Endothelial cell of umbilical vein (primary cell): ENCODE results near the gene KRTAP6-1. TPM values are rescaled to one million over a fixed set of nuclear protein-coding genes. Genes with fewer than 3 reads are reported as not detected.

ENCODE experiments used
- BruUV-seq: library from RNA; stranded (reverse); fragments of 400-500 nt; replicated peaks from 2 replicates; lab custom pipeline; 2021; lab: Mats Ljungman, UMichigan
- CTCF ChIA-PET: fragments of 300-600, 350-600 bp; sonication (Branson Sonifier 250); formaldehyde crosslinking; loops from one replicate; lab custom pipeline; 2021; ENCODE audit warnings: antibody characterized with exemption, inconsistent platforms; lab: Charles Lee
- POLR2A ChIA-PET: fragments of 300-600, 350-600 bp; sonication (Branson Sonifier 250); formaldehyde crosslinking; loops from one replicate; lab custom pipeline; 2021; ENCODE audit warnings: antibody characterized with exemption, inconsistent platforms; lab: Charles Lee
- DNase-seq: peaks from one replicate; pipeline ENCODE4 v3.0.0-alpha.2; 2011; ENCODE audit warnings: low read depth, low spot score
- FAIRE-seq: peaks from 2 replicates; lab custom pipeline; 2011; peaks lifted over from hg19 to GRCh38; lab: Jason Lieb, UNC
- H2AFZ ChIP-seq: 2 replicates; pipeline ENCODE4 v1.6.0; 2012; ENCODE audit warnings: low read depth, low read length, control low read depth, inconsistent platforms
- H3K27ac ChIP-seq: 2 replicates; pipeline ENCODE4 v1.5.1; 2011; ENCODE audit warnings: low read depth, mild to moderate bottlenecking, control low read depth, low read length, moderate library complexity; ENCODE audit not compliant: insufficient read depth
- H3K27me3 ChIP-seq, 2 experiments: 2 replicates each; pipeline versions ENCODE4 v1.6.0 to v1.6.1; 2011; ENCODE audit warnings: low read length in 2 of 2, mixed read lengths in 1 of 2; ENCODE audit not compliant: control insufficient read depth in 2 of 2, insufficient read depth in 2 of 2
- H3K36me3 ChIP-seq, 2 experiments: 2 replicates in 1 of 2; 3 replicates in 1 of 2; pipeline ENCODE4 v1.5.1; 2011; ENCODE audit warnings: low read length in 2 of 2, mild to moderate bottlenecking in 1 of 2, moderate library complexity in 1 of 2; ENCODE audit not compliant: control insufficient read depth in 2 of 2, insufficient read depth in 2 of 2; ENCODE audit errors: extremely low read depth in 1 of 2
- H3K4me1 ChIP-seq: 3 replicates; pipeline ENCODE4 v1.5.1; 2011; ENCODE audit warnings: mild to moderate bottlenecking, low read length; ENCODE audit not compliant: control insufficient read depth, insufficient read depth; ENCODE audit errors: extremely low read depth
- H3K4me2 ChIP-seq: 2 replicates; pipeline ENCODE4 v1.6.1; 2011; ENCODE audit warnings: low read length, control low read depth, mixed read lengths; ENCODE audit not compliant: insufficient read depth
- H3K4me3 ChIP-seq, 3 experiments: fragments of 200-600 bp in 1 of 3; sonication (generic), shearing (Covaris generic) in 1 of 3; replicated peaks in 1 of 3; 2 replicates each; pipeline ENCODE4 v1.5.1; 2011 to 2016; ENCODE audit warnings: control low read depth in 3 of 3, low read length in 3 of 3, mild to moderate bottlenecking in 2 of 3, inconsistent platforms in 1 of 3, low read depth in 1 of 3, moderate library complexity in 1 of 3; ENCODE audit not compliant: insufficient read depth in 1 of 3
- H3K79me2 ChIP-seq: 2 replicates; pipeline ENCODE4 v1.6.0; 2012; ENCODE audit warnings: low read length, inconsistent platforms; ENCODE audit not compliant: control insufficient read depth, insufficient read depth
- H3K9ac ChIP-seq: replicated peaks from 2 replicates; pipeline ENCODE3; 2011; ENCODE audit warnings: low read length, control low read depth; ENCODE audit not compliant: insufficient read depth; ENCODE audit errors: extremely low read depth
- H3K9me1 ChIP-seq: replicated peaks from 3 replicates; pipeline ENCODE4 v1.6.0; 2011; ENCODE audit warnings: mild to moderate bottlenecking, low read length; ENCODE audit not compliant: control insufficient read depth, insufficient read depth; ENCODE audit errors: extremely low read depth
- H3K9me3 ChIP-seq: replicated peaks from 2 replicates; pipeline ENCODE4 v1.5.1; 2012; ENCODE audit warnings: low read length, inconsistent platforms; ENCODE audit not compliant: control insufficient read depth, insufficient read depth
- H4K20me1 ChIP-seq: replicated peaks from 2 replicates; pipeline ENCODE3; 2011; ENCODE audit warnings: mild to moderate bottlenecking, low read length; ENCODE audit not compliant: control insufficient read depth, insufficient read depth; ENCODE audit errors: extremely low read depth
- CTCF ChIP-seq, 2 donors: IDR thresholded peaks; 1 replicate in 1 of 2; 2 replicates in 1 of 2; pipeline ENCODE4 v1.5.1; 2011; ENCODE audit warnings: low read length in 2 of 2, mild to moderate bottlenecking in 2 of 2, moderate library complexity in 2 of 2, control low read depth in 1 of 2, inconsistent platforms in 1 of 2, low read depth in 1 of 2; ENCODE audit not compliant: insufficient read depth in 1 of 2; ENCODE audit errors: extremely low read depth in 1 of 2
- EZH2 ChIP-seq: IDR thresholded peaks from 2 replicates; pipeline ENCODE4 v1.6.1; 2012; ENCODE audit warnings: borderline replicate concordance, low read depth, mild to moderate bottlenecking, moderate library complexity, low read length, inconsistent platforms; ENCODE audit not compliant: severe bottlenecking
- FOS ChIP-seq: IDR thresholded peaks from 2 replicates; pipeline ENCODE4 v1.6.1; 2011; ENCODE audit warnings: mild to moderate bottlenecking, low read length, moderate library complexity, borderline replicate concordance; ENCODE audit not compliant: insufficient read depth
- GATA2 ChIP-seq: IDR thresholded peaks from 2 replicates; pipeline ENCODE4 v1.7.0; 2011; ENCODE audit warnings: low read depth, mild to moderate bottlenecking, moderate library complexity, mixed read lengths, low read length; ENCODE audit not compliant: insufficient read length, insufficient read depth
- JUN ChIP-seq: IDR thresholded peaks from 2 replicates; pipeline ENCODE4 v1.6.1; 2011; ENCODE audit warnings: borderline replicate concordance, low read depth; ENCODE audit not compliant: insufficient read length, insufficient read depth
- MAX ChIP-seq: IDR thresholded peaks from 2 replicates; pipeline ENCODE4 v1.6.1; 2011; ENCODE audit not compliant: insufficient read depth, insufficient read length
- MYC ChIP-seq: IDR thresholded peaks from one replicate; pipeline ENCODE4 v1.6.1; 2011; ENCODE audit warnings: mild to moderate bottlenecking, low read depth, low read length
- POLR2A ChIP-seq: IDR thresholded peaks from 2 replicates; pipeline ENCODE4 v1.6.1; 2012; ENCODE audit warnings: low read depth, mild to moderate bottlenecking, control low read depth, low read length
- POLR2AphosphoS5 ChIP-seq: IDR thresholded peaks from 2 replicates; pipeline ENCODE4 v1.6.1; 2012; ENCODE audit warnings: low read depth, mild to moderate bottlenecking, control low read depth, low read length, moderate library complexity; ENCODE audit not compliant: insufficient read depth
- dilution Hi-C: fragments of 300-500 bp; cut with MboI; formaldehyde crosslinking; loops from one replicate; pipeline ENCODE4 v1.15.0; 2019; ENCODE audit warnings: low sequenced_read_pairs; ENCODE audit not compliant: extremely low pct_ligation_motif_present
- intact Hi-C: fragments of 100-400 bp; cut with micrococcal nuclease; formaldehyde crosslinking; loops from one replicate; pipeline ENCODE4 v1.10.0; 2022
- polyA plus RNA-seq, 4 experiments: library from polyadenylated mRNA; depleted of rRNA in 3 of 4; stranded (reverse) in 3 of 4; unstranded in 1 of 4; fragments of >200 nt; gene quantifications; 2 replicates each; pipeline versions ENCODE4 v1.2.1 to v1.2.3, GENCODE V29; 2011 to 2012; ENCODE audit warnings: missing spikeins in 1 of 4
- total RNA-seq: library from RNA; stranded (reverse); gene quantifications from 2 replicates; pipeline ENCODE4 v1.2.3, GENCODE V29; 2021

KRTAP6-1 gene
- total and polyA plus RNA-seq, 2 donors (not counting 3 experiments of a cell fraction or from before 2014, with no cell fraction given), result not detected

- no peaks in the 10 kb centered on the region for H3K27me3 ChIP-seq
- BruUV-seq, result no TSS peak
- H3K4me1 ChIP-seq, result no peaks in the 10 kb centered on the region
- no peaks in the 10 kb centered on the region for H3K79me2 ChIP-seq
- dilution Hi-C loops, result no loop called here
- H3K9ac ChIP-seq, result no peak overlapping the region
- DNase-seq, result no peak
- ChIA-PET CTCF (no interaction called here), POLR2A (no interaction called here)
- H2AFZ ChIP-seq, result no peak overlapping the region
- peaks cover 6% of the 10 kb centered on the region for H3K9me3 ChIP-seq
- intact Hi-C loops, result no loop called here
- no peak for FAIRE-seq
- TF ChIP-seq CTCF (IDR thresholded peaks at IDR 0.05; ENCODE audit: extremely low read depth in 1 of 2, insufficient read depth in 1 of 2, low read depth in 1 of 2, low read length in 2 of 2), result no peak
- no peak for TF ChIP-seq MAX
- no peak for TF ChIP-seq EZH2
- no peak for TF ChIP-seq POLR2A
- no peak for TF ChIP-seq JUN
- TF ChIP-seq FOS, result no peak
- TF ChIP-seq GATA2, result no peak
- TF ChIP-seq POLR2AphosphoS5, result no peak
- no peak for TF ChIP-seq MYC
- H3K27ac ChIP-seq, result no peak overlapping the region
- no peaks in the 10 kb centered on the region for H3K36me3 ChIP-seq
- H3K4me2 ChIP-seq, result no peak overlapping the region
- no peak overlapping the region for H3K4me3 ChIP-seq
- H3K9me1 ChIP-seq, result no peaks in the 10 kb centered on the region
- no peaks in the 10 kb centered on the region for H4K20me1 ChIP-seq
Observed at GRCh38 chr21:30567617-30568016, 46.1 kb downstream of the KRTAP6-1 start.
